Fibroblast of villous mesenchyme (primary cell): Measurements from ENCODE around the gene PSORS1C2. TPM values are rescaled to one million over a fixed set of nuclear protein-coding genes. Genes with fewer than 3 reads are reported as not detected.

Experiments used
- DNase-seq: peaks from one replicate; pipeline ENCODE4 v3.0.0-alpha.2; 2010; ENCODE audit warnings: low read depth
- H3K4me3 ChIP-seq: 2 replicates; pipeline ENCODE4 v1.5.1; 2011; ENCODE audit warnings: low read depth, mild to moderate bottlenecking, low read length
- CTCF ChIP-seq: IDR thresholded peaks from 2 replicates; pipeline ENCODE4 v1.5.1; 2012; ENCODE audit warnings: low read depth, mild to moderate bottlenecking, low read length; ENCODE audit not compliant: insufficient read depth
- small RNA-seq: library from RNA; depleted of rRNA; stranded (forward); fragments of <200 nt; gene quantifications from one replicate; pipeline ENCODE3, GENCODE V24; 2012
- total RNA-seq: library from RNA; depleted of rRNA; stranded (reverse); fragments of >200 nt; gene quantifications from 2 replicates; pipeline ENCODE4 v1.2.3, GENCODE V29; 2012

Gene PSORS1C2
- total RNA-seq, 1 donor, result not detected

GRCh38 chr6:31091680-31092079 lies 47.2 kb downstream of the PSORS1C2 start:
- no peak for DNase-seq
- H3K4me3 ChIP-seq, result no peak overlapping the region
- TF ChIP-seq CTCF, result no peak

- no peak overlapping the region for H3K4me3 ChIP-seq
Measured at GRCh38 chr6:31090973-31091364, 47.9 kb downstream of the PSORS1C2 start.

GRCh38 chr6:31090275-31090972 lies 48.4 kb downstream of the PSORS1C2 start:
- H3K4me3 ChIP-seq, result no peak overlapping the region
- no peak for DNase-seq
- no peak for TF ChIP-seq CTCF

More at GRCh38 chr6:31090973-31091364, 47.9 kb downstream of the PSORS1C2 start:
- no peak for TF ChIP-seq CTCF
- DNase-seq, result no peak

Small RNA genes within 50 kb of the gene (small RNA-seq; reads per million reads assigned to genes)
- gene POLR2LP1, result not detected

Other genes with a start within 250 kb of the PSORS1C2 start
- gene GTF2H4, start 230.9 kb downstream of the PSORS1C2 start, total RNA-seq, result 9.3 and 14.7 TPM in 2 replicates
- 15.1 and 17.3 TPM in 2 replicates for gene VARS2, start 224.8 kb downstream of the PSORS1C2 start, total RNA-seq
- not detected in 2 replicates for gene SFTA2, start 206.9 kb downstream of the PSORS1C2 start, total RNA-seq
- not detected in 2 replicates for gene MUCL3, start 198.1 kb downstream of the PSORS1C2 start, total RNA-seq
- gene MUC21, start 155.3 kb downstream of the PSORS1C2 start, total RNA-seq, result not detected in 2 replicates
- gene MUC22, start 128.6 kb downstream of the PSORS1C2 start, total RNA-seq, result not detected in 2 replicates
- not detected in 2 replicates for gene C6orf15, start 26.5 kb downstream of the PSORS1C2 start, total RNA-seq
- 0.97 and 3.0 TPM in 2 replicates for gene PSORS1C1, start 24.3 kb downstream of the PSORS1C2 start, total RNA-seq
- not detected in 2 replicates for gene CDSN, start 18.6 kb downstream of the PSORS1C2 start, total RNA-seq
- 14.7 and 16.4 TPM in 2 replicates for gene CCHCR1, start 18.7 kb upstream of the PSORS1C2 start, total RNA-seq
- gene TCF19, start 19.5 kb upstream of the PSORS1C2 start, total RNA-seq, result 20.7 and 22.2 TPM in 2 replicates
- gene POU5F1, start 31.6 kb upstream of the PSORS1C2 start, total RNA-seq, result not detected in 2 replicates
- gene HLA-C, start 133.0 kb upstream of the PSORS1C2 start, total RNA-seq, result 361 and 512 TPM in 2 replicates
- gene HLA-B, start 218.1 kb upstream of the PSORS1C2 start, total RNA-seq, result 475 and 661 TPM in 2 replicates